ENCODE results near the gene DBNL. TPM values are rescaled to one million over a fixed set of nuclear protein-coding genes. Genes with fewer than 3 reads are reported as not detected.

The DBNL gene
- total and polyA plus RNA-seq, 9 donors = 22.0 to 91.1 (median 66.0) TPM

GRCh38 chr7:44066494-44067063, 22.1 kb downstream of the DBNL start:
- 56 to 79% (median 68%) methylated on average over 7 of the region's 7 CpGs for WGBS, 3 donors
- TF ChIP-seq EP300 (IDR thresholded peaks at IDR 0.05) (no peak), CTCF (IDR thresholded peaks at IDR 0.05) (no peak), POLR2A (IDR thresholded peaks at IDR 0.05) (no peak)
- H3K9me3 ChIP-seq = no peaks in the 10 kb centered on the region
- peak in 2 of 5 donors; percentile 29 to 42 for DNase-seq
- peaks cover 15% of the 10 kb centered on the region for H3K4me1 ChIP-seq (ENCODE audit: insufficient read depth)
- no peak overlapping the region for H3K27ac ChIP-seq
- no peak overlapping the region for H3K4me3 ChIP-seq
- no peaks in the 10 kb centered on the region for H3K27me3 ChIP-seq
- intact Hi-C loops (cut with DNase I) = no loop called here
- no peaks in the 10 kb centered on the region for H3K36me3 ChIP-seq

- Histone ChIP-seq H3K4me3 (no peak overlapping the region), H3K36me3 (no peaks in the 10 kb centered on the region), H3K9me3 (no peaks in the 10 kb centered on the region), H3K4me1 (ENCODE audit: insufficient read depth) (peaks cover 15% of the 10 kb centered on the region), H3K27ac (no peak overlapping the region), H3K27me3 (no peaks in the 10 kb centered on the region)
- 66 to 79% (median 70%) methylated on average over 11 of the region's 11 CpGs for WGBS, 3 donors
- intact Hi-C loops (cut with DNase I) = no loop called here
- TF ChIP-seq POLR2A (IDR thresholded peaks at IDR 0.05) (no peak), EP300 (IDR thresholded peaks at IDR 0.05) (no peak), CTCF (IDR thresholded peaks at IDR 0.05) (no peak)
- peak in 2 of 5 donors; percentile 18 to 30 for DNase-seq
Observed at GRCh38 chr7:44067064-44067951, 22.8 kb downstream of the DBNL start.

- TF ChIP-seq EP300 (IDR thresholded peaks at IDR 0.05) (no peak), CTCF (IDR thresholded peaks at IDR 0.05) (no peak), POLR2A (IDR thresholded peaks at IDR 0.05) (no peak)
- DNase-seq = peak in 2 of 5 donors; percentile 21 to 28
- Histone ChIP-seq H3K4me1 (ENCODE audit: insufficient read depth) (peaks cover 12% of the 10 kb centered on the region), H3K9me3 (no peaks in the 10 kb centered on the region), H3K27me3 (no peaks in the 10 kb centered on the region), H3K27ac (no peak overlapping the region), H3K4me3 (no peak overlapping the region), H3K36me3 (no peaks in the 10 kb centered on the region)
- intact Hi-C loops (cut with DNase I) = no loop called here
- 62 to 63% (median 62%) methylated on average over 7 of the region's 7 CpGs for WGBS, 3 donors
Observed at GRCh38 chr7:44068054-44068453, 23.6 kb downstream of the DBNL start.

- Histone ChIP-seq H3K4me3 (no peak overlapping the region), H3K9me3 (no peaks in the 10 kb centered on the region), H3K27ac (no peak overlapping the region), H3K36me3 (no peaks in the 10 kb centered on the region), H3K27me3 (no peaks in the 10 kb centered on the region), H3K4me1 (ENCODE audit: insufficient read depth) (no peaks in the 10 kb centered on the region)
- DNase-seq = peak in 1 of 5 donors; percentile 20
- 66 to 68% (median 66%) methylated on average over 9 of the region's 9 CpGs for WGBS, 3 donors
- no peak for TF ChIP-seq CTCF (IDR thresholded peaks at IDR 0.05)
- TF ChIP-seq EP300 (IDR thresholded peaks at IDR 0.05) = no peak
- TF ChIP-seq POLR2A (IDR thresholded peaks at IDR 0.05) = no peak
- intact Hi-C loops (cut with DNase I) = loop anchor here in 1 of 4 donors (5.0 kb wide), 2 partner anchors 35 to 125 kb away; no protein-coding TSS in a partner anchor
Observed at GRCh38 chr7:44071726-44072363, 27.3 kb downstream of the DBNL start.
